ENCODE data around the gene INVS. TPM values are rescaled to one million over a fixed set of nuclear protein-coding genes. Genes with fewer than 3 reads are reported as not detected.
A peak's percentile ranks its signal among the peaks of the same experiment; 100 is the strongest.
"Not testable (repeated sequence)": the region's sequence is repeated elsewhere in the genome, so short reads cannot be mapped to it uniquely, and the experiment has no call there.

INVS gene
- total and polyA plus RNA-seq, 11 donors = 2.5 to 10.4 (median 7.4) TPM

GRCh38 chr9:100063185-100063584 lies 35.9 kb upstream of the INVS start:
- Histone ChIP-seq H3K27ac (no peak overlapping the region), H3K4me1 (peaks cover 0 to 28% (median 15%) of the 10 kb centered on the region in 12 donors), H3K4me3 (no peak overlapping the region), H3K36me3 (peaks cover 0 to 18% (median 16%) of the 10 kb centered on the region in 9 donors), H3K27me3 (no peaks in the 10 kb centered on the region), H3K9me3 (no peaks in the 10 kb centered on the region)
- intact Hi-C loops (cut with DNase I) = no loop called here
- no peak for DNase-seq
- ATAC-seq = peak in 1 of 4 donors; percentile 24
- WGBS, 4 donors = 5 to 15% (median 8%) methylated on average over 3 of the region's 3 CpGs
- TF ChIP-seq POLR2A (IDR thresholded peaks at IDR 0.05) = no peak
- TF ChIP-seq CTCF (IDR thresholded peaks at IDR 0.05) = no peak

- peaks cover 0 to 28% (median 15%) of the 10 kb centered on the region in 12 donors for H3K4me1 ChIP-seq
- H3K9me3 ChIP-seq = no peaks in the 10 kb centered on the region
- intact Hi-C loops (cut with DNase I) = no loop called here
- DNase-seq (no peak), ATAC-seq (no peak)
- WGBS, 4 donors = 88 to 91% (median 90%) methylated on average over 8 of the region's 8 CpGs
- no peaks in the 10 kb centered on the region for H3K27me3 ChIP-seq
- H3K36me3 ChIP-seq = no peaks in the 10 kb centered on the region
- no peak overlapping the region for H3K4me3 ChIP-seq
- TF ChIP-seq CTCF (IDR thresholded peaks at IDR 0.05) (no peak), POLR2A (IDR thresholded peaks at IDR 0.05) (no peak)
- no peak overlapping the region for H3K27ac ChIP-seq
Observed at GRCh38 chr9:100064872-100065581, 34.0 kb upstream of the INVS start.

GRCh38 chr9:100066539-100066938 lies 32.5 kb upstream of the INVS start:
- WGBS, 4 donors = 12 to 50% (median 20%) methylated on average over 2 of the region's 2 CpGs
- intact Hi-C loops (cut with DNase I) = loop anchor here in 1 of 10 donors (1.0 kb wide), 1 partner anchor 13 kb away; no protein-coding TSS in a partner anchor

GRCh38 chr9:100067990-100068389 lies 31.1 kb upstream of the INVS start:
- H3K27me3 ChIP-seq; ATAC-seq; intact Hi-C loops (cut with DNase I); H3K4me3 ChIP-seq; H3K9me3 ChIP-seq; H3K36me3 ChIP-seq; H3K27ac ChIP-seq; DNase-seq: not testable (repeated sequence)
- WGBS, 4 donors = 91 to 97% (median 96%) methylated on average over 7 to 29 of the region's 30 CpGs
- H3K4me1 ChIP-seq = peaks cover 0 to 28% (median 16%) of the 10 kb centered on the region in 12 donors

More at GRCh38 chr9:100066539-100066938, 32.5 kb upstream of the INVS start:
- no peak for TF ChIP-seq CTCF (IDR thresholded peaks at IDR 0.05)
- no peak for TF ChIP-seq POLR2A (IDR thresholded peaks at IDR 0.05)
- ATAC-seq = peak in 3 of 4 donors; percentile 60 to 78 (median 63)
- Histone ChIP-seq H3K9me3 (no peaks in the 10 kb centered on the region), H3K36me3 (no peaks in the 10 kb centered on the region), H3K4me1 (peaks cover 0 to 31% (median 15%) of the 10 kb centered on the region in 12 donors), H3K4me3 (peak overlapping the region in 3 of 12 donors; percentile 7 to 22 (median 10)), H3K27ac (peak overlapping the region in 2 of 12 donors; percentile 32 to 51), H3K27me3 (no peaks in the 10 kb centered on the region)
- peak in 3 of 5 donors; percentile 32 to 33 (median 32) for DNase-seq

GRCh38 chr9:100069068-100069467 lies 30.0 kb upstream of the INVS start:
- intact Hi-C loops (cut with DNase I) = not testable (repeated sequence)

More at GRCh38 chr9:100069068-100069467, 30.0 kb upstream of the INVS start:
- not testable (repeated sequence) for H3K36me3 ChIP-seq, DNase-seq, H3K27me3 ChIP-seq, ATAC-seq, H3K4me3 ChIP-seq, H3K27ac ChIP-seq, H3K9me3 ChIP-seq
- WGBS, 4 donors = 88 to 100% (median 96%) methylated on average over 1 of the region's 3 CpGs
- H3K4me1 ChIP-seq = peaks cover 0 to 29% (median 11%) of the 10 kb centered on the region in 12 donors

All from heart left ventricle (tissue), 16 donors.